Osteoblast (primary cell): Measurements from ENCODE around the gene TRPM7. TPM values are rescaled to one million over a fixed set of nuclear protein-coding genes. Genes with fewer than 3 reads are reported as not detected.
"Not testable (repeated sequence)": the region's sequence is repeated elsewhere in the genome, so short reads cannot be mapped to it uniquely, and the experiment has no call there.

Experiments
- DNase-seq: peaks from one replicate; pipeline ENCODE4 v3.0.0; 2011; ENCODE audit warnings: low spot score, mixed read lengths; ENCODE audit not compliant: insufficient read length; ENCODE audit errors: missing footprints
- H2AFZ ChIP-seq: 2 replicates; pipeline ENCODE4 v1.6.0; 2011; ENCODE audit warnings: mild to moderate bottlenecking, low read length
- H3K27ac ChIP-seq: 2 replicates; pipeline ENCODE4 v1.5.1; 2011; ENCODE audit warnings: mild to moderate bottlenecking, low read depth, low read length, moderate library complexity
- H3K27me3 ChIP-seq: 2 replicates; pipeline ENCODE4 v1.6.0; 2012; ENCODE audit warnings: mild to moderate bottlenecking, control low read depth, inconsistent platforms, low read length, moderate library complexity; ENCODE audit not compliant: insufficient read depth
- H3K36me3 ChIP-seq: 2 replicates; pipeline ENCODE4 v1.5.1; 2011; ENCODE audit warnings: mild to moderate bottlenecking, low read length, control low read depth, moderate library complexity; ENCODE audit not compliant: insufficient read depth
- H3K4me1 ChIP-seq: 2 replicates; pipeline ENCODE4 v1.5.1; 2011; ENCODE audit warnings: mild to moderate bottlenecking, low read length, control low read depth, moderate library complexity; ENCODE audit not compliant: insufficient read depth
- H3K4me2 ChIP-seq: 2 replicates; pipeline ENCODE4 v1.6.0; 2011; ENCODE audit warnings: mild to moderate bottlenecking, low read length; ENCODE audit not compliant: insufficient read depth
- H3K4me3 ChIP-seq: fragments of 200-600 bp; sonication (generic); 3 replicates; pipeline ENCODE4 v1.5.1; 2012; ENCODE audit warnings: mild to moderate bottlenecking, low read length, inconsistent platforms; ENCODE audit not compliant: insufficient read depth
- H3K79me2 ChIP-seq: 2 replicates; pipeline ENCODE4 v1.6.0; 2012; ENCODE audit warnings: mild to moderate bottlenecking, low read length, control low read depth, inconsistent platforms; ENCODE audit not compliant: insufficient read depth
- H3K9me3 ChIP-seq: 2 replicates; pipeline ENCODE4 v1.5.1; 2011; ENCODE audit warnings: low read depth, low read length, control low read depth
- H4K20me1 ChIP-seq: 2 replicates; pipeline ENCODE4 v1.6.0; 2012; ENCODE audit warnings: mild to moderate bottlenecking, low read length, control low read depth; ENCODE audit not compliant: insufficient read depth
- total RNA-seq: library from RNA; depleted of rRNA; stranded (reverse); fragments of >200 nt; gene quantifications from 2 replicates; pipeline ENCODE4 v1.2.3, GENCODE V29; 2012
- TF ChIP-seq, protein P1 (sequence below): IDR thresholded peaks from 2 replicates; pipeline ENCODE4 v1.5.1; 2011; ENCODE audit warnings: mild to moderate bottlenecking, low read depth, low read length, moderate library complexity; ENCODE audit errors: extremely low read depth

The TRPM7 gene
- total RNA-seq, 1 donor = 116 TPM

DNA sequence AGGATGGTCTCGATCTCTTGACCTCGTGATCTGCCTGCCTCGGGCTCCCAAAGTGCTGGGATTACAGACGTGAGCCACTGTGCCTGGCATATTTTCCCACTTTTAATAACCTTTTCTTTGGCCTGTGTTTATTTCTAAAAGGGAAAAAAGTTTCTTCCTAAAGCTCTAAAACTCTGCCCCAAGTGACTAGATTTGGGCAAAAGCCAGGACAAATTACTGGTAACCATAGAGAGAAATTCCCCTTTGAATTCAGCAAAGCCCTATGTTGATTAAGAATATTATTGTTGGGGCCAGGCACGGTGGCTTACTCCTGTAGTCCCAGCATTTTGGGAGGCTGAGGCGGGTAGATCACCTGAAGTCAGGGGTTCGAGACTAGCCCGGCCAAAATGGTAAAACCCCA, 11.5 kb upstream of the TRPM7 start:
- Histone ChIP-seq H3K9me3 (no peaks in the 10 kb centered on the region), H3K4me3 (no peak overlapping the region)
- DNase-seq = no peak

DNA sequence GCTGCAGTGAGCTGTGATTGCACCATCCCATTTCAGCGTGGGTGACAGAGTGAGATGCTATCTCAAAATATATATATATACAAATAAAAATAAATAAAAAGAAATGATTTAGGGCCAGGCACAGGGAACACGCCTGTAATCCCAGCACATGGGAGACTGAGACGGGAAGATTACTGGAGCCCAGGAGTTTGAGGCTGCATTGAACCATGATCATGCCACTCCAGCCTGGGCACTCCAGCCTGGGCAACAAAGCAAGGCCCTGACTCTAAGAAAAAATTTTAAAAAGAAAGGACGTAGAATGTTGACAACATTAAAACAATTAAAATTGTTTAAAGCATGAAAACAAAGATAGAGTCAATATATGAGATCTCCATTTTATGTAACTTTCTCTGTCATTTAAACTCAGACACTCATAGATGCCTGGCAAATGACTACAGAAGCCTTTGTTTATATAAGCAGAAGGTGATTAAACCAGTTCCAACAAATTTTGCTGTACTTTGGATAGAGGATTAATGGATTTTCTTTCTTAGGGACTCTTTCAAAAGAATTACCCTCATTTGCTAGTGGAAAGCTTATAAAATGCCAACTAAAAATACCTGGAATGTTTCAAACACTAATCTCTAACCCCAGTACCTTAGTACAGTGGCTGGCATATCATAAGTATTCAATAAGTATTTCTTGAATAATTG, 10.7 kb upstream of the TRPM7 start:
- Histone ChIP-seq H2AFZ (no peak overlapping the region), H3K79me2 (no peaks in the 10 kb centered on the region)
- DNase-seq = no peak

More for the DNA sequence above, 11.5 kb upstream of the TRPM7 start:
- Histone ChIP-seq H3K27ac (no peak overlapping the region), H4K20me1 (no peaks in the 10 kb centered on the region), H3K79me2 (no peaks in the 10 kb centered on the region), H2AFZ (no peak overlapping the region), H3K27me3 (no peaks in the 10 kb centered on the region), H3K36me3 (no peaks in the 10 kb centered on the region), H3K4me1 (peaks cover 7% of the 10 kb centered on the region), H3K4me2 (peak overlapping the region; percentile 39)
- TF ChIP-seq, protein P1, sequence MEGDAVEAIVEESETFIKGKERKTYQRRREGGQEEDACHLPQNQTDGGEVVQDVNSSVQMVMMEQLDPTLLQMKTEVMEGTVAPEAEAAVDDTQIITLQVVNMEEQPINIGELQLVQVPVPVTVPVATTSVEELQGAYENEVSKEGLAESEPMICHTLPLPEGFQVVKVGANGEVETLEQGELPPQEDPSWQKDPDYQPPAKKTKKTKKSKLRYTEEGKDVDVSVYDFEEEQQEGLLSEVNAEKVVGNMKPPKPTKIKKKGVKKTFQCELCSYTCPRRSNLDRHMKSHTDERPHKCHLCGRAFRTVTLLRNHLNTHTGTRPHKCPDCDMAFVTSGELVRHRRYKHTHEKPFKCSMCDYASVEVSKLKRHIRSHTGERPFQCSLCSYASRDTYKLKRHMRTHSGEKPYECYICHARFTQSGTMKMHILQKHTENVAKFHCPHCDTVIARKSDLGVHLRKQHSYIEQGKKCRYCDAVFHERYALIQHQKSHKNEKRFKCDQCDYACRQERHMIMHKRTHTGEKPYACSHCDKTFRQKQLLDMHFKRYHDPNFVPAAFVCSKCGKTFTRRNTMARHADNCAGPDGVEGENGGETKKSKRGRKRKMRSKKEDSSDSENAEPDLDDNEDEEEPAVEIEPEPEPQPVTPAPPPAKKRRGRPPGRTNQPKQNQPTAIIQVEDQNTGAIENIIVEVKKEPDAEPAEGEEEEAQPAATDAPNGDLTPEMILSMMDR = no peak

DNA sequence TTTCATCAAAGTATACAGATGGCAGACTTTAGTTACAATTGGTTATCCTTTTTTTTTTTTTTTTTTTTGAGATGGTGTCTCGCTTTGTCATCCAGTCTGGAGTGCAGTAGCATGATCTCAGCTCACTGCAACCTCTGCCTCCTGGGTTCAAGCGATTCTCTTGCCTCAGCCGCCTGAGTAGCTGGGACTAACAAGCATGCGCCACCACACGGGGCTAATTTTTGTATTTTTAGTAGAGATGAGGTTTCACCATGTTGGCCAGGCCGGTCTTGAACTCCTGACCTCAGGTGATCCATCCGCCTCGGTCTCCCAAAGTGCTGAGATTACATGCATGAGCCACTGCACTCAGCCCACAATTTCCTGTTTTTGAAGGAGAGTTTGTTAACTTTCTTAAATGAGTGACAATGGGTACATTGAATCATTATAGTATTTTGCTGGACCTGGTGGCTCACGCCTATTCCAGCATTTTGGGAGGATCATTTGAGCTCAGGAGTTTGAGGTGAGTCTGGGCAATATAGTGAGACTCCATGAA, 8.1 kb upstream of the TRPM7 start:
- not testable (repeated sequence) for DNase-seq, H3K79me2 ChIP-seq, H3K4me2 ChIP-seq, H3K4me1 ChIP-seq, H2AFZ ChIP-seq, H4K20me1 ChIP-seq, H3K4me3 ChIP-seq, H3K9me3 ChIP-seq, H3K36me3 ChIP-seq, H3K27ac ChIP-seq, H3K27me3 ChIP-seq

More for the DNA sequence above, 10.7 kb upstream of the TRPM7 start:
- TF ChIP-seq, protein P1 = no peak
- Histone ChIP-seq H3K9me3 (no peaks in the 10 kb centered on the region), H3K4me1 (peaks cover 7% of the 10 kb centered on the region), H3K27ac (no peak overlapping the region), H3K4me2 (no peak overlapping the region), H3K36me3 (no peaks in the 10 kb centered on the region), H3K27me3 (no peaks in the 10 kb centered on the region), H4K20me1 (no peaks in the 10 kb centered on the region), H3K4me3 (no peak overlapping the region)

DNA sequence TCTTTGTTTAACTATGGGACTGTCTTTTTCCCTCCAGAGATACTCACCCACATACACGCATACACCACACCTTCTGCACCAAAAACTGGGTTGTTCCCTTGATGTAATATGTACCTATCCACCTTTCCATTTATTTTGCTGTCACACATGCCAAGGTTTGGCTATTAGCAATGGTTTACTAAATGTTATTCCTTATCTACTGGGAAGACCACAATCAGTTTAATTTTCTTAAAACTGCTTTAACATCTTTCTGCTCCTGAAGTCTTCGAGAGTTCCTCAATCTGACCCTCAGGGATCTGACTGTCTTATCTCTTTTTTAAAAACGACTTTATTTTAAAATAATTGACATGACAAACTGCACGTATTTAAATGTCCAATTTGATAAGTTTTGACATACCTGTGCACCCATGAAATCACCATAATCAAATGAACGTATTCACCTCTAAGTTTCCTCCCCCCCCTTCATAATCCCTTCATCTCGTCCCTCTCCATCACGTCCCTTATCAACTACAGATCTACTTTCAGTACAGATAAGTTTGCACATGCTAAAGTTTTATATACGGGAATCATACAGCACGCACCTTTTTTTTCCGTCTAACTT, 805 bp upstream of the TRPM7 start:
- H3K79me2 ChIP-seq = peaks cover 40% of the 10 kb centered on the region
- no peak for DNase-seq
- peak overlapping the region; percentile 78 for H3K4me2 ChIP-seq
- peak overlapping the region; percentile 99 for H3K4me3 ChIP-seq
- peaks cover 13% of the 10 kb centered on the region for H4K20me1 ChIP-seq
- H3K9me3 ChIP-seq = no peaks in the 10 kb centered on the region
- peaks cover 9% of the 10 kb centered on the region for H3K36me3 ChIP-seq
- H3K4me1 ChIP-seq = peaks cover 22% of the 10 kb centered on the region
- no peaks in the 10 kb centered on the region for H3K27me3 ChIP-seq
- peak overlapping the region; percentile 97 for H2AFZ ChIP-seq
- TF ChIP-seq, protein P1 = no peak
- H3K27ac ChIP-seq = peak overlapping the region; percentile 93
